Measurements from ENCODE around the gene MKRN1.
A peak's percentile ranks its signal among the peaks of the same experiment; 100 is the strongest.
"Not testable (repeated sequence)": the region's sequence is repeated elsewhere in the genome, so short reads cannot be mapped to it uniquely, and the experiment has no call there.

The MKRN1 gene

DNA sequence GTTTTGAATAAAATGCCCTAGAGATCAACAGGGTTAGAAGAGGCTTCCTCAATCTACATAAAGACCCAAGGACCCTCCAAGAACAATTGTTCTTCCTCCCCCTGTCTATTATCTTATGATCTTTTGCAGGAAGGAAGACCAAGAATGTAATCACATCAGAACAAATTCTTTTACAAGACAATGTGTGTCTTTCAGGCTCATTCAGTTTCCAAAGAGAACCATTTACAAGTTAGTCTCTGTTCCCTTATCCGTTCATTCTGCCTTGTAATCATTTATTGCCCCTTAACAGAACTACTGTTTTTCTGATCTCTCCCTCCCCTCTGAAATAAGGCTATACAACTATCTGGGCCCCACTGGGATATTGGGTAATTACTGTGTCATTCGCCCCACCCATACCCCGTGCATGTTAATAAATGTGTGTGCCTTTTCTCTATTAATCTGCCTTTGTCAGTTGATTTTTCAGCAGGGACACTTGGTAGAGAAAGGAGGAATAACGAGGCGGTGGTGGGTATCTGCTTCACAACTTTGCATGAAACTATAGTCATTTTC is 5.7 kb upstream of the MKRN1 start:
- DNase-seq (ENCODE audit: low read depth in 2 of 2): no peak

DNA sequence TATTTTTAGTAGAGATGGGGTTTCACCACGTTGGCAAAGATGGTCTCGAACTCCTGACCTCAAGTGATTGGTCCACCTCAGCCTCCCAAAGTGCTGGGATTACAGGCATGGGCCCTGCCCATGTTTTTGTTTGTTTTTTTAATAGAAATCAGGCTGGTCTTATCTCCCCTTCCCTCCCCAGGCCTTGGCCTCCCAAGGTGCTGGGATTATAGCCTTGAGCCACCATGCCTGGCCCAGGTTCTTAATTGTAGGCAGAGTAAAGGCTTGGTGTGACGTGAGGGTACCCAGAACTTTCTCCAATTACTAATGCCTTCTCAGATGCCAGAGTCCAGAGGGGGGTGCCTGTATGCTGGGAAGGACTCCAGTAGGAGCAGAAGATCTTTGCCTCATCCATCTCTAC is 5.2 kb upstream of the MKRN1 start:
- DNase-seq (ENCODE audit: low read depth in 2 of 2): no peak

DNA sequence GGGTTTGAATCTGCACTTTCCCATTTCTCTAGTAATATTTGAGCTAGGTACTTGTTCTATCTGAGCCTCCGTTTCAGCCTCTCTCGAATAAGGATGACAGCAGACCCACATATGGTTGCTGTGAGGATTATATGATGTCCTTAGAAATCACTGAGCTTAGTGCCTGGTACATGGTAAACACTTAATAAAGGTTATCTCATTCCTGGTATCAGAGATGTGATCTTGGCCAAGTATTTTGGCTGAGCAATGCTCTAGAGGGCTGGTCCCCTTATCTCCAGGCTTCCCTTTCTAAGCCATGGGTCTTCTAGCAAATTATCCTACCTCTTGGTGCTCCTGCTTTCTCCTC is 407 bp upstream of the MKRN1 start:
- DNase-seq (ENCODE audit: low read depth in 2 of 2): no peak

DNA sequence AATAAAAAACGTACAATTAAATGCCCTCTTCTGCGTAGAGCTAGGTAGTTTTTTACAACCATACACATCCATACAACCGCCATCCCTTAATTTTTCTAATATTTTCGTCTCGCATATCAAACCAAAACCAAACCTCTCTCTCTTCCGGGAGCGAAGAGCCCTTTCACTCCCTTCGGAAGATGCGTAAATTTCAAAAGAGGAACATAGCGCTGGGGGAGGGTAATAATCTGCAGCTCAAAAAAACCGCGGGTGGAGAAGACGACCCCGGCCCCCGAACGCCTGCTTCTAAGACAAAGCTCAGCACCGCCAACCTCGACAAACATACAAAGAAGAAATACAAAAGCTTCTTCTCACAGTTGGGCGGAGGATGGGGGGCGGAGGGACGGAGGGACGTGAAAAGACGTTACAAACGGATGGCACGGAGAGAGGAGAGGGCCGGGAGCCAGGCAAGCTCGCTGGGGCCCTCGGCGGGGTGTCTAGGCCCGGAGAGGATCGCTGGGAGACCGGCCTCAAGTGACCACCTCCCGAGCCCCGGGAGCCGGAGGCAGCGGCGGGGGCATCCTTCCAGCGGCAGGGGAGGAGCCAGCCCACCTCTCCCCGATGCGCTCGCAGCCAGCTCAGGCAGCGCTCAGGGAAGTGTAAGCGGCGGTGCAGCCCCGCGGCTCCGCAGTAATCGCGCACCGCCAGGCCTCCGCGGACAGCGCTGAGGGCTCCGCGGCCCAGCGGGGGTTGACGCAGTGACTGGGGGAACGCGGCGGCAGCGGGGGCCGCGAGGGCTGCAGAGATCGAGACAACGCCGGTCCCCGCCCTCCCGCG is 851 bp downstream of the MKRN1 start:
- no peak for DNase-seq (ENCODE audit: low read depth in 2 of 2)

DNA sequence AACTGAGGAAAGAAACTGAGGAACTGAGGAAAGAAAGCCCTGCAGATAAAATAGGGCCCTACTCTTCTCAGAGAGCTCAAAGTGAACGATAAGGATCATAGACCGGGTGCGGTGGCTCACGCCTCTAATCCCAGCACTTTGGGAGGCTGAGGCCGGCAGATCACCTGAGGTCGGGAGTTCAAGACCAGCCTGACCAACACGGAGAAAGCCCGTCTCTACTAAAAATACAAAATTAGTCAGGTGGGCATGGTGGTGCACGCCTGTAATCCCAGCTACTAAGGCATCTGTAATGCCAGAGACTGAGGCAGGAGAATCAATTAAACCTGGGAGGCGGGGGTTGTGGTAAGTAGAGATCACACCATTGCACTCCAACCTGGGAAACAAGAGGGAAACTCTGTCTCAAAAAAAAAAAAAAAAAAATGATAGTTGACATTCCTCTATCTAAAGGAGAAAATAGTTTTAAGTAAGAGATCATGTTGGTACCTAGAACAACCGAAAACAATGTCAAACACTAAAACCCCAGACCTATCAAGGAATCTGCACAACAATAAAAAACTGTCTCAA is 2.5 kb downstream of the MKRN1 start:
- DNase-seq (ENCODE audit: low read depth in 2 of 2): no peak

DNA sequence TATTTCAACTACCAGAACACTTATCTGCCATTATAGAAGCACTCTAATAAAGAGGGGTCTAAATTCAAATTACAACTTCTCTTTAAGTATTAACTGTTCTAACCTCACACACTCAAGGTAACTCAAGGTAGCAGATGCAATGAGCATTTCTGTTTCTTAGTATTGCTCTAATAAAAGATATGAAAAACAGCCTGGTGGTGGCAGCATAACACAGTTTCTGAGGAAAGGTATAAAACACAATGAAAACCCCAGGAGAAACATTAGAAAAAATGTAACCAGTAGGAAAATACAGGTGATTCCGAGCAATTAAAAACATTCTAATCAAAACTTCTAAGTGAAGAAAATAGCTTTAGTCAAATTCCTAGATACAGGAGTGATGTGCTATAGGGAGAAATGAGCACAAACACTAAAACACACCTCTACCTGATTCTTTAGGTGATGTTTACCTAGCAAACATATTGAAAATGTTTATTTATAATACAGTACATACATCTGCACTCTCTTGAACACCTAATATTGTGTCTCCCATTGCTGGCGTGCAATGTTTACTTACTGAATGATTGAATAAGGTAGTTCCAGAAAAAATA is 3.5 kb downstream of the MKRN1 start:
- DNase-seq (ENCODE audit: low read depth in 2 of 2): peak in 1 of 2 donors; percentile 25

DNA sequence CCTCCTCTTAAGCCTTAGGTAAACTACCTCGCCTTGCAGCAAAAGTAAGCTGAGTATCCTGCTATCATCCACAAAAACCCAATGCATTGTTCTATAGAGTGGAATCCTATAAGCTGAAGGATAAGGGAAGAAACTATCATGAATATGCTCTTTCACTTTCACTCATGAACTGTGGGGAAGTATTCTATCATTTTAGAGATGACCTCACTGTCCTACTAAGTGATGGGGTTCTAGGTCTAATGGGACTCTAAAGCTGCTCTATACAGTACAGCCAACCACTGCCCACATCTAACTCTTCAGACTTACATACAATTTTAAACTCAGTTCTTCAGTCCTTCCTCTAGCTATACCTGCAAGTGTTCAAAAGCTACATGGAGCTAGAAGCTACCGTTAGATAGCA is 16.2 kb downstream of the MKRN1 start:
- no peak for DNase-seq (ENCODE audit: low read depth in 2 of 2)

DNA sequence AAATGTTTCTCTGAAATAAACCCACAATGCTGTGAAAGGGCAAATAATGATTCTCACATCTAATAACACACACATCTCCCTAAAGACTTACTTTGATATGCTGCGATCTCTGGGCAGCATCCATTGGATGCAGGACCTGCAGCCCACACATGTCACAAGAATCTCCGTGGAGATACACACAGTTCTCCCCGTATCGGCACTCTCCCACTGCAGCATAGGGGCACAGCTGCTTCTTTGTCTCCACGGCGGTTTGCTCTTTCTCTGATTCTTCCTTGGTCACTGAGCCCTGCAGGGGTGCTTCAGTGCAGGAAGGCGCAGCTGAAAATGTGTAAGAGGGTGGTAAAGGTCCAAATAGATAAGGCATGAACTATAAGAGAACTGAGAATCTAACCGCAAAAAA is 20.4 kb downstream of the MKRN1 start:
- no peak for DNase-seq (ENCODE audit: low read depth in 2 of 2)

DNA sequence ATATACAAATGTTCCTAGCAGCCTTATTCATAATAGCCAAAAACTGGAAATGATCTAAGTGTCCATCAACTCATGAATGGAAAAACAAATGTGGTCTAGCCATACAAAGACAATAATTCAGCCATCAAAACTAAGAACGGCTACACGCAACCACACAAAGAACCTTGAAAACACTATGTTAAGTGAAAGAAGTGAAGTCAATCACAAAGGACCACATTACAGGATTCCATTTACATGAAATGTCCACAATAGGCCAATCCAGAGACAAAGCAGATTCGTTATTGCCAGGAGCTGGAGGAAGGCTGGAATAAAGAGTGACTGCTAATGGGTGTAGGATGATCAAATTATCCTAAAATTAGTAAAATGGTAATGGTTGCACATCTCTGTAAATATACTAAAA is 21.1 kb downstream of the MKRN1 start:
- no peak for DNase-seq (ENCODE audit: low read depth in 2 of 2)

DNA sequence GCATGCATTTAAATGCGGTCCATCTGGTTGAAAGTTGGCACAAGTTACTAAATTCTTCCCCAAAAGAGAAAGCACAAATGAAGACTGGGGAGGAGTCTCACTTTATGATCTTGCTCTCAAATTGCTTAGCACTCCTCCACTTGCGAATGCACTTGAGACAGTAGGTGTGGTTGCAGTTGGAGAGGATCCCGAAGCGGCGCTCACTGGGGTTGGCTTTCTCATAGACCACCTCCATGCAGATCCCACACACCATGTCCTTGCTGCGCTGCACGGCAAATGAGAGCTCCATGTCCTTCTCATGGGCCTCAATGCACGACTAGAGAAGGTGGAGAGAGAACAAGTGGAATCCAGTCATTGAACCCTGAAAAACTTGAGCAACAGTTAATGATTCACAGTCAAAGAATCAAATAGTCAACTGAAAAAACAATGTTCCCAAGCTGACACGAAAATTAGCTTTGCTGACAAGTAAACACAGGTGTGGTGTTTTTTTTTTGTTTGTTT is 22.7 kb downstream of the MKRN1 start:
- no peak for DNase-seq (ENCODE audit: low read depth in 2 of 2)

DNA sequence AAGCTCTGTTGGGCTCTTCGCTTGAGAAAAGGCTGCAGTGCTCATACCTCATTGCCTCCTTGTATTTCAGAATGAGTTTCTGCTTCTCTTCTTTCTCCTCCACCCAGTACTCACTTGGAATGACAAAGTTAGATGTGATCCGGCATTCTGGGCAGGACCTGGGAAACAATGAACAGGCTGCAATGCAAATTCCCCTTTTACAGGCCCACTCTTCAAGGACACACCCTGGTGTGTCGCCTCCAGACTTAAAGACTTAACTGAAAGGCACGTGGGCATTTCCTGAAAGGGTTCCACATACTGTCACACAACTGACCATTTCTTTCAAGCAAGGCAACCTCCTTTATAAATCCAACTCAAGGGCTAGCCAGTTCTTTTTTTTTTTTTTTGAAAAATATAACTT is 23.6 kb downstream of the MKRN1 start:
- DNase-seq (ENCODE audit: low read depth in 2 of 2): no peak

DNA sequence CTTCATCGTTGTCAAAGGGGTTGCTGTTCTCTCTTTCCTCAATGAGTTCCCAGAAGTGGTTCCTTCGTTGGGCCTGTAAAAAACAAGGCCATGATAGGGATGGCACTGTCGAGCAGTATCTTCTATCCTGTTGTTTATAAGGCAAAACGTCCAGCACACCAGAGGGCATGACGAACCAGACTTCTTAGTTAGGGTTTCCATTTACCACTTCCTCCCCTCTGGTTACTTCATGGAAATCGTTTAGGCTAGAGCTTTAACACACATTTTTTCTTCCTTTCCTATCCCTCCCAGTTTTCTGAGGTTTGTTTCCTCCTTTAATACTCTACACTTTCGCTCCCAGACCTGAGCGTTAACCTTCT is 24.7 kb downstream of the MKRN1 start:
- DNase-seq (ENCODE audit: low read depth in 2 of 2): no peak

DNA sequence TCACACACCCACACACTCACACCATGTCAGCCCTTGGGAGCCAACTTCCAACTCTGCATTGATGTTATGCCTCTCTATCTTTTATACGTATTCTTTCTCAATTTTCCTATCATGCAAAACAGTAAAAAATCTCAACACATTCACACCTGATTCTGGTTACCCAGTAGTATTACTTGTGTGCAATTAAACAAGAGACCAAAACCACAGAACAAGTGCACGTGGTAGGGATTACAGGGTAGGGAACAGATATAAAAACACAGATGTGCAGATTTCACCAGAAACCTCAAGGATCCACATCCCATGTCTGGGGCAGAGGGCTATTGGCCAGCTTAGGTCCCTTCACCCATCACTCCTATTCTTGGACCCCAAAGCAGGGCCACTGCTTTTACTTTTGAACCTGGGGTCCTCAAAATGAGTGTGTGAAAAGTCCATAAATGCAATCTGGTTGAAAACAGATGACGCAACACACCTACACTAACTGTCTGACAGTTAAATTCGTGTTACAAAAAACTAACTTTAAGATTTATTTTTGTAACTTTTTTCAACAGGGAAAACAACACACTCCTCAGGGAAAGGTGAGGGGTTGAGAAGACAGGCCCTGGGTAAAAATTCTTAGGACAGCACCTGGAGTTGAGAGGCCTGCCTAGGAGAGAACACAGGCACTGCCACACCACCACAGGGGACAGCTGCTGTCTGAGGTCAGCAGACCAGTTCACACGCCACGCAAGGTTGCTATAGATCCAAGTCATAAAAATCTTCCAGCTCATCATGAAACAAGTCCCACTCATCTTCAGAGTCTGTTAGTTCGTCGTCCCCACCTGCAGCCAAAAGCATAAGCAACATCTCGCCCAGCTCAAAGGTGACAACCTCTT is 25.3 kb downstream of the MKRN1 start:
- DNase-seq (ENCODE audit: low read depth in 2 of 2): not testable (repeated sequence)

DNA sequence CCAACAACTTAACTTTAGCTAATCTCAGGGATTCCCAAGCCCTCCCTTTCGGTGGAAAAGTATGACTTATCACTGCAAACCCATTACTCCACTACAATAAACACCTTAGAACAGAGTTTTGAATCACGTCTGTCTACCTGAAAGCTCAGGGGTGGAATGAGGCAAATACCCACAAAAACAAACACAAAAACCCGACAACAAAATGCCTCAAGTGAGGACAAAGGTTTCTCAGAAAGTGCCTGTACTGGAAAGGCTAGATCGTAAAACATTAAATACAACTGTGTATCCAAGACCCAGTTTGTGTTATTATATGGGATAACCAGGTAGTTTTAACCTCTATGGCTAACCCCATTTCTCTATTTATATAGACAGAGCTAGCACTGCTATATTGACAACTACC is 26.0 kb downstream of the MKRN1 start:
- no peak for DNase-seq (ENCODE audit: low read depth in 2 of 2)

DNA sequence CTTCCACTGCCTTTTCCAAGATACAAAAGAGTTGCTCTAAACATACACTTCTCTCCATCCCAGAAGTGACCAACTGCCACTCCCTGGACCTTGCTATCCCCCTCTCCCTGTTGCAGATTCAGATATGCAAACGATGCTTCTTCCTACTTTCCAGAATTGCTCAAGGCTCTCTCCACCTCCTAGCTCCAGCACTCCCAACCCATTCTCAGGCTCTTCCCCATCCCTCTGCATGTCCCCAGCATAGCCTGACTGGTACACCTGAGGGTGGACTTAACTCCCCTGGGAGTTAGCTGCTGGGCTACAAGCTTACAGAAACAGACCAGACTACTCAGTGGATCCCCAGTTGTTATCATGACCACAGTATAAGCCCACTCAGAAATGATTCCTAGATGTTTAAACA is 27.6 kb downstream of the MKRN1 start:
- DNase-seq (ENCODE audit: low read depth in 2 of 2): no peak

DNA sequence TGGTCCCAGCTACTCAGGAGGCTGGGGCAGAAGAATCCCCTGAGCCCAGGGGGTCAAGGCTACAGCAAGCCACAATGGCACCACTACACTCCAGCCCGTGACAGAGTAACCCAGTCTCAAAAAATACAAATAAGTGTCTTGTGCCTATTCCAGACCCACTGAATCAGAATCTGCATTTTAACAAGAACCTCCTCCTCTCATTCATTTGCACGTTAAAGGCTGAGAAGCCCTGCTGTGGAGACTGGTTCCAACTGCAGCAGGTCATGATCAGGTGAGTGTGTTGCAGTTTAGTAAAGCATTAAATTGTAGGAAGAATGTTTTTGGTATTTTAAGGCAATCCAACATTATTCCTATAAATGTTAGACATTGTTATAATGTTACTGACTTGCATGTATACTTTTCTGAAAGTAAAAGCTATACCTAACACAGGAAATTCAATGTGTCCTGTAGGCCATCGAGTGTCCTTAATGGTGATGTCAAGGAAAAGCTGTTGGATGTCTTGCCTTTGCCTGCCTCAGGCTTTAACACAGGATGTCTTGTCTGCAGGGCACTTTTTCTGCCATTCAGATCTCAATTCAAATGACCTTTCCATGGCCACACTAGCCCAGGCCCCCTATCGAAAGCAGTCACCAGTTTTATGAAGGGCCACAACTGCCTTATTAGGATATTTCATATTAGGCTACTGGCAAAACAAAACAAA is 30.4 kb downstream of the MKRN1 start:
- DNase-seq (ENCODE audit: low read depth in 2 of 2): no peak

DNA sequence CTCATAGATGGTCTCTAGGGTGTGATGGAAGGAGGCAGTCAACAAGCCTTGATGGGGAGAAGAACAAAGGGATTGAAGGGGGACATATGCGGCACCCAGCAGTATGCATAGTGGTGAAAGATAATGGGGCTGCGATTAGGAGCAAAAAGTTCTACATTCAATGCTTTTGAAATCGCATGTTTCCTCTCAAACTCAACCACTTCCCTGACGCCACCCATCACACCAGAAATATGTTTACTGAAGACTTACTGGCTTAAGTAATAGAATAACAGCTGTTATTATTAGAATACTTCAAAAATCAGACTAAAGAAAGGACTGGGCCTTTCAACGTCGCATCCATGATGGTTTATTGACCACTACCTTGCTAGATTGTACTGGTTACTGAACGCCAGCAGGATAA is 31.5 kb downstream of the MKRN1 start:
- DNase-seq (ENCODE audit: low read depth in 2 of 2): no peak

DNA sequence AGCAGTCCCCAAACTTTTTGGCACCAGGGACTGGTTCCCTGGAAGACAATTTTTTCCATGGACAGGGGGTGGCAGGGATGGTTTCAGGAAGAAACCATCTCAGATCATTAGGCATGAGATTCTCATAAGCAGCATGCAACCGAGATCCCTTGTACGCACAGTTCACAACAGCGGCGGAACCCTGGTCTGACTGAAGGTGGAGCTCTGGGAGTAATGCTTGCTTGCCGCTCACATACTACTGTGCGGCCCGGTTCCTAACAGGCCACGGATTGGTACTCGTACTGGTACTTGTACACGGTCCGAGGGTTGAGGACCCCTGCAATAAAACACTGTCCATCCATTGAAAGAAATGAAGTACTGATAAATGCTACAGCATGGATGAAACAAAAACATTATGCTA is 32.8 kb downstream of the MKRN1 start:
- no peak for DNase-seq (ENCODE audit: low read depth in 2 of 2)

DNA sequence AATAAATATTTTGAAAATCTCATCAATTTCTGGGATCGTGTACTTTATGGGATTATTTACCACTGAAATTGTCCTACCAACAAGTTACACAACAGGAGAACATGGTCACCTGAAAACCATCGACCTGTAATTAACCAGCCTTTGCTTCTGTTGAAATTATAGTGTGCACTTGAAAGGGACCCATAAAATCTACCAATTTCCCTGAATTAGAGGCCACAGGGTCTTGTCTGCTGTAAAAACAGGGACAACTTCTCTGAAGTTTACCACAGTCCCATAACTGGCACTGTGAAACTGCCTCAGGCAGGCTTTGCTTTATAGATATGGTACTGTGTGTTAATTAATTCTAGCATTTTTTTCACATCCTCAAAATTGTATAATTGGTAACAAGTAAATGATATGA is 37.8 kb downstream of the MKRN1 start:
- no peak for DNase-seq (ENCODE audit: low read depth in 2 of 2)

DNA sequence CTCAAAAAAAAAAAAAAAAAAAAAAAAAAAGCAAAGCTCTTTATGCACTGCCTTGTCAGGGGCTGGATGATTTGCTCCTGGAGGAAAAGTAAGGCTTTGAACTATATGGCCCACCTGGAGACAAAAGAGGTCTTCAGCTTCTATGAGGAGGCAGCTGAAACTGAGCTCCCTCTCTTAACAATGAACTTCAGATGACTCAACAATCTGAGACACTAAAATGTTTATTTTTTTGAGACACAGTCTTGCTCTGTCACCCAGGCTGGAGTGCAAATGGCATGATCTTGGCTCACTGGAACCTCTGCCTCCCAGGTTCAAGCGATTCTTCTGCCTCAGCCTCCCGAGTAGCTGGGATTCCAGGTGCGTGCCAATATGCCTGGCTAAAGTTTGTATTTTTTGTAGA is 38.7 kb downstream of the MKRN1 start:
- no peak for DNase-seq (ENCODE audit: low read depth in 2 of 2)

DNA sequence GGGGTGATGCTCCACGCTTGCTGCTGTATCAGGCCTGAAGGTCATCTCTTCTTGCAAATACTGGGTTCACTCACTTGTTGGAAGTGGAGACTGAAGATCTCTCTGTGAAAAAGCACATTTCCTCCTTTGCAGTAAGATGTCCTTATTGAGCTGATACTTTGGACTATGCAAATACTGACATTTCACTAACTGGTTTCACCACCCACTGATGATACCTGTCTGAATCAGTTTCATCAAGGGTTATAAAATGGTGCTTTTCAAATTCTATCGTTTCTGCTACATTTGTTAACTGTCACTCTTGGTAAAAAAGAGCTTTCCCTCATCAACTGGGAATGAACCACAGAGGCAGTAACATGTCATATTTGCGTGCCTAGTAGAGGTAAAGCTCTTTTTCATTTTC is 39.9 kb downstream of the MKRN1 start:
- no peak for DNase-seq (ENCODE audit: low read depth in 2 of 2)

All from stimulated activated CD8-positive, alpha-beta memory T cell treated with anti-CD3 and anti-CD28 coated beads, Interleukin-7, amount 100 ng/mL, for 1 hour (primary cell).